K562 (cell line): ENCODE measurements around the gene BRAF. TPM values are rescaled to one million over a fixed set of nuclear protein-coding genes. Genes with fewer than 3 reads are reported as not detected.
A peak's percentile ranks its signal among the peaks of the same experiment; 100 is the strongest.

Experiments used
- ATAC-seq: fragments of 200-7000 bp; cut with Tn5 transposase; 3 replicates; pipeline ENCODE4 v1.9.1; 2020; ENCODE audit warnings: moderate library complexity
- BruUV-seq: library from RNA; stranded (reverse); fragments of 400-500 nt; replicated peaks from 2 replicates; lab custom pipeline; 2021; lab: Mats Ljungman, UMichigan
- CTCF ChIA-PET: fragments of 300-600 bp; formaldehyde crosslinking; extraction: SDS; loops from one replicate; lab custom pipeline; 2021; ENCODE audit warnings: low intra/inter-chr PET ratio; lab: Yijun Ruan, JAX
- POLR2A ChIA-PET: fragments of 300-600, 350-650 bp; sonication (Branson Sonifier 250); formaldehyde crosslinking; extraction: SDS; loops from one replicate; lab custom pipeline; 2021; ENCODE audit warnings: antibody characterized with exemption, inconsistent platforms; lab: Yijun Ruan, JAX
- DNase-seq, 4 experiments: peaks; one replicate each; pipeline versions ENCODE4 v3.0.0 to v3.0.0-alpha.2; 2011 to 2018; ENCODE audit warnings: low spot score in 3 of 4, mixed read lengths in 3 of 4; ENCODE audit errors: extremely low read depth in 1 of 4
- FAIRE-seq: peaks from 2 replicates; lab custom pipeline; 2011; peaks lifted over from hg19 to GRCh38; lab: Jason Lieb, UNC
- H2AFZ ChIP-seq: 2 replicates; pipeline ENCODE4 v1.6.0; 2011; ENCODE audit warnings: low read depth, low read length, control low read depth, inconsistent platforms
- H3K27ac ChIP-seq: fragments of 200-600 bp; 3 replicates; pipeline ENCODE4 v1.8.0; 2011; ENCODE audit warnings: low read depth, mild to moderate bottlenecking, control low read depth, inconsistent platforms, low read length, moderate library complexity, mixed read lengths; ENCODE audit errors: extremely low read depth
- H3K27me3 ChIP-seq, 2 experiments: fragments of 300-600 bp in 1 of 2; 2 replicates in 1 of 2; 3 replicates in 1 of 2; pipeline versions ENCODE4 v1.6.0 to v1.8.0; 2011; ENCODE audit warnings: inconsistent platforms in 2 of 2, low read length in 2 of 2, mild to moderate bottlenecking in 1 of 2, mixed read lengths in 1 of 2, moderate library complexity in 1 of 2; ENCODE audit not compliant: control insufficient read depth in 2 of 2, insufficient read depth in 2 of 2
- H3K36me3 ChIP-seq: fragments of 300-600 bp; 3 replicates; pipeline ENCODE4 v1.8.0; 2011; ENCODE audit warnings: mild to moderate bottlenecking, low read length, inconsistent platforms; ENCODE audit not compliant: control insufficient read depth, insufficient read depth
- H3K4me1 ChIP-seq, 2 experiments: fragments of 200-600 bp in 1 of 2; replicated peaks in 1 of 2; 2 replicates in 1 of 2; 3 replicates in 1 of 2; pipeline versions ENCODE4 v1.5.1 to v1.8.0; 2011; ENCODE audit warnings: inconsistent platforms in 2 of 2, low read length in 2 of 2, mild to moderate bottlenecking in 1 of 2, mixed read lengths in 1 of 2, moderate library complexity in 1 of 2; ENCODE audit not compliant: control insufficient read depth in 2 of 2, insufficient read depth in 2 of 2
- H3K4me2 ChIP-seq: 2 replicates; pipeline ENCODE4 v1.6.1; 2011; ENCODE audit warnings: low read length, control low read depth, inconsistent platforms, mixed read lengths; ENCODE audit not compliant: insufficient read depth
- H3K4me3 ChIP-seq: fragments of 200-600 bp; sonication (generic), shearing (Covaris generic); 2 replicates; pipeline ENCODE4 v1.5.1; 2016; ENCODE audit warnings: control low read depth, inconsistent platforms
- H3K79me2 ChIP-seq: fragments of 200-600 bp; 3 replicates; pipeline ENCODE4 v1.8.0; 2011; ENCODE audit warnings: low read length, inconsistent platforms; ENCODE audit not compliant: control insufficient read depth, insufficient read depth
- H3K9ac ChIP-seq, 2 experiments: 2 replicates each; pipeline versions ENCODE4 v1.6.0 to v1.6.1; 2011; ENCODE audit warnings: low read depth in 2 of 2, low read length in 2 of 2, control low read depth in 1 of 2, inconsistent platforms in 1 of 2, mild to moderate bottlenecking in 1 of 2, mixed read lengths in 1 of 2; ENCODE audit not compliant: insufficient read depth in 1 of 2
- H3K9me1 ChIP-seq: one replicate; pipeline ENCODE4 v1.6.0; 2011; ENCODE audit warnings: inconsistent platforms, mild to moderate bottlenecking, low read length, moderate library complexity; ENCODE audit not compliant: control insufficient read depth, insufficient read depth
- H3K9me3 ChIP-seq: replicated peaks from 2 replicates; pipeline ENCODE4 v1.5.1; 2011; ENCODE audit warnings: low read depth, low read length, inconsistent platforms; ENCODE audit not compliant: control insufficient read depth, insufficient read depth
- H4K20me1 ChIP-seq: replicated peaks from 2 replicates; pipeline ENCODE4 v1.6.1; 2011; ENCODE audit warnings: low read length, inconsistent platforms, mixed read lengths; ENCODE audit not compliant: control insufficient read depth, insufficient read depth
- ATF7 ChIP-seq: fragments of 450-650 bp; IDR thresholded peaks from 2 replicates; pipeline ENCODE4 v1.7.1; 2014; ENCODE audit warnings: mild to moderate bottlenecking, moderate library complexity
- BCOR ChIP-seq: fragments of 450-650 bp; IDR thresholded peaks from 2 replicates; pipeline ENCODE4 v1.6.1; 2016
- JUND ChIP-seq, 2 experiments: IDR thresholded peaks; 2 replicates in 1 of 2; 3 replicates in 1 of 2; pipeline ENCODE4 v1.6.1; 2011; ENCODE audit warnings: borderline replicate concordance in 2 of 2, low read depth in 2 of 2, low read length in 2 of 2, improper control_type of control experiment in 1 of 2, missing biosample characterization in 1 of 2, missing genetic modification characterization in 1 of 2, missing genetic modification reagents in 1 of 2
- MYBL2 ChIP-seq, 2 experiments: fragments of 450-650 bp in 1 of 2; sonication (generic) in 1 of 2; formaldehyde crosslinking in 1 of 2; IDR thresholded peaks; 2 replicates each; pipeline versions ENCODE4 v1.6.1 to v1.8.1; 2017 to 2022; ENCODE audit warnings: borderline replicate concordance in 1 of 2, inconsistent platforms in 1 of 2, low read depth in 1 of 2, mild to moderate bottlenecking in 1 of 2, missing genetic modification reagents in 1 of 2, moderate library complexity in 1 of 2
- ZNF121 ChIP-seq: sonication (generic); formaldehyde crosslinking; conservative IDR thresholded peaks from 2 replicates; pipeline ENCODE4 v1.8.0; 2022; ENCODE audit warnings: missing genetic modification reagents
- WGBS: fragments of 100-300 bp; shearing (Covaris generic); methylation state at CpG from one replicate; pipeline ENCODE4 v1.1.6; 2016; ENCODE audit warnings: low coverage, mixed read lengths; ENCODE audit not compliant: insufficient coverage; ENCODE audit errors: missing lambda C conversion rate; 5-methylcytosine and 5-hydroxymethylcytosine counted together
- in situ Hi-C: fragments of 300-500 bp; cut with MboI; formaldehyde crosslinking; loops from 4 replicates; pipeline ENCODE4 v1.15.0; 2018; ENCODE audit warnings: inconsistent platforms, mixed read lengths
- intact Hi-C: fragments of 100-400 bp; cut with micrococcal nuclease; formaldehyde crosslinking; loops from 2 replicates; pipeline ENCODE4 v1.14.2; 2022
- polyA plus RNA-seq, 8 experiments: library from polyadenylated mRNA; depleted of rRNA in 4 of 8; stranded (reverse) in 5 of 8; unstranded in 3 of 8; fragments of >200 nt; fragmentation: Nextera tagmentation in 2 of 8; fragmentation: Illumina TruSeq in 1 of 8; extraction: Ambion mirVana in 2 of 8; extraction: Trizol in 1 of 8; gene quantifications; 2 replicates each; pipeline versions ENCODE4 v1.2.1 to v1.2.3, GENCODE V29; 2011 to 2014; ENCODE audit warnings: inconsistent platforms in 1 of 8, missing spikeins in 1 of 8
- total RNA-seq, 7 experiments: library from RNA; depleted of rRNA in 6 of 7; stranded (reverse); fragments of >200 nt in 6 of 7; fragmentation: Illumina TruSeq in 2 of 7; extraction: Trizol in 2 of 7; gene quantifications; 2 replicates each; pipeline versions ENCODE4 v1.2.1 to v1.2.3, GENCODE V29; 2011 to 2021; ENCODE audit warnings: low replicate concordance in 1 of 7
- TF ChIP-seq, protein P1 (sequence below), 2 experiments: fragments of 450-650 bp in 1 of 2; sonication (generic) in 1 of 2; formaldehyde crosslinking in 1 of 2; IDR thresholded peaks in 1 of 2; conservative IDR thresholded peaks in 1 of 2; 2 replicates each; pipeline versions ENCODE4 v1.6.1 to v1.8.1; 2016 to 2023; ENCODE audit warnings: mild to moderate bottlenecking in 2 of 2, moderate library complexity in 2 of 2, inconsistent platforms in 1 of 2, missing genetic modification reagents in 1 of 2
- TF ChIP-seq, protein P2 (sequence below): fragments of 250-450 bp; sonication (Bioruptor Pico); IDR thresholded peaks from 2 replicates; pipeline ENCODE4 v1.5.1; 2021; ENCODE audit warnings: mild to moderate bottlenecking

The BRAF gene
- total and polyA plus RNA-seq, 9 of the 15 experiments (the other 6 are each of a cell fraction or from before 2014, with no cell fraction given): 3.6 to 38.3 (median 21.9) TPM

DNA sequence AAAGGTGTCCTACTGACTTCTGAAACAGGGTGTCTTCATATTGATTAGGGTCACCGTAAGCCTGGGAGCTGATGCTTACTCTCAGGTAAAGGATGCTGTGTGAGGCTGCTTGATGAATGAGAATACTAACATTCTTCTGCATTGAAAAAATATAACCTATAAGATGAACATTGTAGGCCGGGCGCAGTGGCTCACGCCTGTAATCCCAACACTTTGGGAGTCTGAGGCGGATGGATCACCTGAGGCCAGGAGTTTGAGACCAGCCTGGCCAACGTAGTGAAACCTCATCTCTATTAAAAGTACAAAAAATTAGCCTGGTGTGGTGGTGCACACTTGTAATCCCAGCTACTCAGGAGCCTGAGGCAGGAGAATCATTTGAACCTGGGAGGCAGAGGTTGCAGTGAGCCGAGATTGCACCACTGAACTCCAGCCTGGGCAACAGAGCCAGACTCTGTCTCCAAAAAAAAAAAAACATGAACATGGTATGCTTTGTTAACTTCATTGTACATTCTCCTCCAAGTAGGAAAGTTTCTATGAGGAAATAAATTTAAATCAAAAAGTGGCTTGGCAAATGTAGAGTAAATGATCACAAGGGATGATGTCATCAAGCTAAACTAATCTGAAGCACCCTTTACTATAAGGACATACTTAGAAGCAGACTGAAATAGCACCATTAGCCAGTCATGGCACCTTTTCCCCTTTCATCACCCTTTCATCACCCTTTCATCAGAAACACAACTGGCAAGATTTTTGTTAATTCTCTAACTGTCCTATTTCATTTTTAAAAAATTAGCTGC, 1.5 kb upstream of the BRAF start:
- 0 out of 2 replicates have a peak overlapping the region, but pooled peaks have one; percentile 2 for H3K4me2 ChIP-seq
- no peaks in the 10 kb centered on the region for H3K36me3 ChIP-seq
- no peak for FAIRE-seq
- 83% methylated on average over 7 of the region's 7 CpGs for WGBS
- no TSS peak for BruUV-seq
- H2AFZ ChIP-seq: no peak overlapping the region; the same call in 1 of the 2 replicates
- POLR2A ChIA-PET: interaction anchor here (0.6 to 1.7 kb wide), 2 partner anchors 10 to 28 kb away, joined by 3 to 4 read pairs; no protein-coding TSS in a partner anchor
- no peak overlapping the region for H3K27ac ChIP-seq
- no peak overlapping the region for H3K4me3 ChIP-seq
- no peaks in the 10 kb centered on the region for H3K27me3 ChIP-seq
- H4K20me1 ChIP-seq: peaks cover 11% of the 10 kb centered on the region
- CTCF ChIA-PET: no interaction called here
- peaks cover 0 to 3% of the 10 kb centered on the region in 2 experiments; a peak in 2 of 5 replicates for H3K4me1 ChIP-seq
- H3K9me3 ChIP-seq: no peaks in the 10 kb centered on the region
- DNase-seq: no peak
- in situ Hi-C loops: no loop called here
- peaks cover 33% of the 10 kb centered on the region for H3K79me2 ChIP-seq
- ATAC-seq: no peak
- H3K9ac ChIP-seq: no peak overlapping the region
- intact Hi-C loops: loop anchor here (10.0 kb wide), 1 partner anchor 231 kb away; the partner anchor contains the start of gene NDUFB2
- TF ChIP-seq, protein P1, sequence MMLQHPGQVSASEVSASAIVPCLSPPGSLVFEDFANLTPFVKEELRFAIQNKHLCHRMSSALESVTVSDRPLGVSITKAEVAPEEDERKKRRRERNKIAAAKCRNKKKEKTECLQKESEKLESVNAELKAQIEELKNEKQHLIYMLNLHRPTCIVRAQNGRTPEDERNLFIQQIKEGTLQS (IDR thresholded peaks at IDR 0.05): peak; percentile 78
- TF ChIP-seq, protein P1 (CRISPR knock-in tag; conservative IDR thresholded peaks at IDR 0.05): no peak
- 0 out of 2 replicates have a peak, but pooled peaks have one; percentile 11 for TF ChIP-seq BCOR
- peak; percentile 25; the same call in 1 of the 2 replicates for TF ChIP-seq ATF7
- TF ChIP-seq MYBL2 (IDR thresholded peaks at IDR 0.05; ENCODE audit: low read depth): no peak
- no peak for TF ChIP-seq MYBL2 (CRISPR knock-in tag; IDR thresholded peaks at IDR 0.05; ENCODE audit: borderline replicate concordance)
- peak; percentile 73 for TF ChIP-seq ZNF121
- TF ChIP-seq JUND (IDR thresholded peaks at IDR 0.05; ENCODE audit: borderline replicate concordance, low read depth, low read length): no peak
- peak; percentile 51; the same call in 1 of the 3 replicates for TF ChIP-seq JUND (tag; IDR thresholded peaks at IDR 0.05; ENCODE audit: borderline replicate concordance, low read depth, low read length)
- TF ChIP-seq, protein P2, sequence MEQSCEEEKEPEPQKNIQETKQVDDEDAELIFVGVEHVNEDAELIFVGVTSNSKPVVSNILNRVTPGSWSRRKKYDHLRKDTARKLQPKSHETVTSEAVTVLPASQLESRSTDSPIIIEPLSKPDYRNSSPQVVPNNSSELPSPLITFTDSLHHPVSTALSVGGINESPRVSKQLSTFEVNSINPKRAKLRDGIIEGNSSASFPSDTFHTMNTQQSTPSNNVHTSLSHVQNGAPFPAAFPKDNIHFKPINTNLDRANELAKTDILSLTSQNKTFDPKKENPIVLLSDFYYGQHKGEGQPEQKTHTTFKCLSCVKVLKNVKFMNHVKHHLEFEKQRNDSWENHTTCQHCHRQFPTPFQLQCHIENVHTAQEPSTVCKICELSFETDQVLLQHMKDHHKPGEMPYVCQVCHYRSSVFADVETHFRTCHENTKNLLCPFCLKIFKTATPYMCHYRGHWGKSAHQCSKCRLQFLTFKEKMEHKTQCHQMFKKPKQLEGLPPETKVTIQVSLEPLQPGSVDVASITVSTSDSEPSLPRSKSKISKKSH (CRISPR knock-in tag): no peak
- H3K9me1 ChIP-seq: no peaks in the 10 kb centered on the region
